Peyer's patch (tissue), 4 donors: ENCODE measurements around the gene GNB1L.

Experiments used
- POLR2A ChIP-seq, 2 donors: fragments of 450-650 bp; IDR thresholded peaks; one replicate each; pipeline ENCODE4 v1.5.1; 2017; ENCODE audit warnings: antibody characterized with exemption in 2 of 2, mild to moderate bottlenecking in 2 of 2, moderate library complexity in 2 of 2
- TF ChIP-seq, protein P1 (sequence below), 6 experiments: fragments of 450-650 bp in 4 of 6; fragments of 200-600 bp in 2 of 6; sonication (generic) in 1 of 6; IDR thresholded peaks; one replicate each; pipeline ENCODE4 v1.5.1; 2017 to 2019; ENCODE audit warnings: antibody characterized with exemption in 6 of 6, mild to moderate bottlenecking in 3 of 6, moderate library complexity in 1 of 6

DNA sequence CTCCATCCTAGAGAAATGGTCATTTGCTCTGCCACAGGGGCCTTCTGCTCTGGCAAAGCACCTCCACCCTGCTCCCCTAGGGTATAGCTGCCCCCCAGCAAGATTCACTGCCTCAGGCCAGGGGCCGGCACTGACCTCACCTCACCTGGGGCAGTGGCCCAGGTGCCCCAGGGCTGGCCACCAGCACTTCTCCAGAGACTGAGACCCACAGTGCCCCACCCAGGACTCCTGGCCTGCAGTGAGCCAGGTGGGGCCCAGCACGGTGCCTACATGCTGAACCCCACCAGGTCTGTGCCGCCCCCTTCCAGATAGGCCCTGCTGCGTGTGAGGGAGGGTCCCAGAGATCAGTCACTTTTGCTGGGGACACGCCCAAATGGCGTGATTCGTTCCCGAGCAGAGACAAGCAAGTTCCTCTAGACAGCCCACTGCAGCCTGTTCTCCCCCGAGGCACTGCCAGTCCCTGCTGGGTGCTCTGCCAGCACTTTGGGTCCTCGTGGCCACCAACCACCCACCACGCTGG lies 10.8 kb downstream of the GNB1L start:
- no peak for TF ChIP-seq POLR2A (IDR thresholded peaks at IDR 0.05)
- TF ChIP-seq, protein P1, sequence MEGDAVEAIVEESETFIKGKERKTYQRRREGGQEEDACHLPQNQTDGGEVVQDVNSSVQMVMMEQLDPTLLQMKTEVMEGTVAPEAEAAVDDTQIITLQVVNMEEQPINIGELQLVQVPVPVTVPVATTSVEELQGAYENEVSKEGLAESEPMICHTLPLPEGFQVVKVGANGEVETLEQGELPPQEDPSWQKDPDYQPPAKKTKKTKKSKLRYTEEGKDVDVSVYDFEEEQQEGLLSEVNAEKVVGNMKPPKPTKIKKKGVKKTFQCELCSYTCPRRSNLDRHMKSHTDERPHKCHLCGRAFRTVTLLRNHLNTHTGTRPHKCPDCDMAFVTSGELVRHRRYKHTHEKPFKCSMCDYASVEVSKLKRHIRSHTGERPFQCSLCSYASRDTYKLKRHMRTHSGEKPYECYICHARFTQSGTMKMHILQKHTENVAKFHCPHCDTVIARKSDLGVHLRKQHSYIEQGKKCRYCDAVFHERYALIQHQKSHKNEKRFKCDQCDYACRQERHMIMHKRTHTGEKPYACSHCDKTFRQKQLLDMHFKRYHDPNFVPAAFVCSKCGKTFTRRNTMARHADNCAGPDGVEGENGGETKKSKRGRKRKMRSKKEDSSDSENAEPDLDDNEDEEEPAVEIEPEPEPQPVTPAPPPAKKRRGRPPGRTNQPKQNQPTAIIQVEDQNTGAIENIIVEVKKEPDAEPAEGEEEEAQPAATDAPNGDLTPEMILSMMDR (IDR thresholded peaks at IDR 0.05) = no peak
